K562 (cell line): ENCODE data around the gene ZBTB22. TPM values are rescaled to one million over a fixed set of nuclear protein-coding genes. Genes with fewer than 3 reads are reported as not detected.

ENCODE experiments used
- NRF1 ChIP-seq, 2 experiments: fragments of 450-650 bp; IDR thresholded peaks in 1 of 2; conservative IDR thresholded peaks in 1 of 2; 2 replicates each; pipeline ENCODE4 v1.6.1; 2014; ENCODE audit warnings: mild to moderate bottlenecking in 2 of 2
- PCBP1 ChIP-seq: fragments of 200-400 bp; formaldehyde crosslinking; IDR thresholded peaks from 2 replicates; pipeline ENCODE4 v1.6.1; 2018; ENCODE audit warnings: mild to moderate bottlenecking, low read depth, low read length; ENCODE audit not compliant: poor library complexity, severe bottlenecking
- PHB2 ChIP-seq: fragments of 450-650 bp; IDR thresholded peaks from 2 replicates; pipeline ENCODE4 v1.6.1; 2017; ENCODE audit warnings: low read depth
- SREBF1 ChIP-seq: fragments of 150-350 bp; IDR thresholded peaks from 2 replicates; pipeline ENCODE4 v1.6.1; 2014; ENCODE audit warnings: antibody characterized with exemption, low read depth, low read length, borderline replicate concordance
- TAF7 ChIP-seq: fragments of 450-650 bp; IDR thresholded peaks from 2 replicates; pipeline ENCODE4 v1.6.1; 2016; ENCODE audit warnings: missing genetic modification characterization, missing compliant biosample characterization
- YBX1 ChIP-seq: fragments of 450-650 bp; IDR thresholded peaks from 2 replicates; pipeline ENCODE4 v1.7.1; 2016; ENCODE audit warnings: mild to moderate bottlenecking
- ZBTB11 ChIP-seq, 3 experiments: fragments of 200-800 bp in 1 of 3; fragments of 250-450 bp in 1 of 3; fragments of 450-650 bp in 1 of 3; sonication (Bioruptor Pico) in 1 of 3; sonication (Bioruptor generic) in 1 of 3; formaldehyde crosslinking in 1 of 3; IDR thresholded peaks; 2 replicates each; pipeline versions ENCODE4 v1.6.1 to v1.8.0; 2016 to 2022; ENCODE audit warnings: mild to moderate bottlenecking in 2 of 3, missing genetic modification characterization in 2 of 3, missing compliant biosample characterization in 1 of 3, moderate library complexity in 1 of 3
- ZKSCAN3 ChIP-seq: fragments of 250-450 bp; sonication (Bioruptor Pico); IDR thresholded peaks from 2 replicates; pipeline ENCODE4 v1.4.0; 2020
- polyA plus RNA-seq, 8 experiments: library from polyadenylated mRNA; depleted of rRNA in 4 of 8; stranded (reverse) in 5 of 8; unstranded in 3 of 8; fragments of >200 nt; fragmentation: Nextera tagmentation in 2 of 8; fragmentation: Illumina TruSeq in 1 of 8; extraction: Ambion mirVana in 2 of 8; extraction: Trizol in 1 of 8; gene quantifications; 2 replicates each; pipeline versions ENCODE4 v1.2.1 to v1.2.3, GENCODE V29; 2011 to 2014; ENCODE audit warnings: inconsistent platforms in 1 of 8, missing spikeins in 1 of 8
- total RNA-seq, 7 experiments: library from RNA; depleted of rRNA in 6 of 7; stranded (reverse); fragments of >200 nt in 6 of 7; fragmentation: Illumina TruSeq in 2 of 7; extraction: Trizol in 2 of 7; gene quantifications; 2 replicates each; pipeline versions ENCODE4 v1.2.1 to v1.2.3, GENCODE V29; 2011 to 2021; ENCODE audit warnings: low replicate concordance in 1 of 7
- TF ChIP-seq, protein P1 (sequence below), 2 experiments: fragments of 450-650 bp in 1 of 2; sonication (generic) in 1 of 2; formaldehyde crosslinking in 1 of 2; IDR thresholded peaks; 2 replicates each; pipeline versions ENCODE4 v1.7.1 to v1.9.0; 2016 to 2022; ENCODE audit warnings: inconsistent platforms in 1 of 2, mild to moderate bottlenecking in 1 of 2, missing genetic modification reagents in 1 of 2
- TF ChIP-seq, protein P2 (sequence below): fragments of 250-450 bp; sonication (Bioruptor Pico); IDR thresholded peaks from 2 replicates; pipeline ENCODE4 v1.5.0; 2021; ENCODE audit warnings: mild to moderate bottlenecking, borderline replicate concordance
- TF ChIP-seq, protein P3 (sequence below): fragments of 250-450 bp; sonication (Bioruptor Pico); IDR thresholded peaks from 2 replicates; pipeline ENCODE4 v1.8.0; 2022; ENCODE audit warnings: inconsistent platforms

Gene ZBTB22
- total and polyA plus RNA-seq, 9 of the 15 experiments (the other 6 are each of a cell fraction or from before 2014, with no cell fraction given) = 0.21 to 11.9 (median 7.1) TPM

DNA sequence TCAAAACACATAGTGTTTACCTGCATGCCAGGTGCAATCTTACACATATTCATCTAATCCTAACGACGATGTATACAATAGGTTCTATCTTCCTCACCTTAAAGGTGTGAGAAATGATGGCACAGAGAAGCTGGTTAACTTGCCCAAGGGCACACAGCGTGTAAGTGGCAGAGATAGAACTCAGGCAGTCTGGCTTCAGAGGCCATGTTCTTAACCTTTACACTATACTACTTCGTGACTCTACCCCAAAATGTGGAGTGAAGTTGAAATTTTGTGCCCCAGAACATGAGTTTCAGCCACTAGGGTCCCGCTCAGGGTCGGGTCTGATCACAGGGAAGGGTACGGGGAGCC is 46.5 kb downstream of the ZBTB22 start (continued):
- TF ChIP-seq, protein P1, sequence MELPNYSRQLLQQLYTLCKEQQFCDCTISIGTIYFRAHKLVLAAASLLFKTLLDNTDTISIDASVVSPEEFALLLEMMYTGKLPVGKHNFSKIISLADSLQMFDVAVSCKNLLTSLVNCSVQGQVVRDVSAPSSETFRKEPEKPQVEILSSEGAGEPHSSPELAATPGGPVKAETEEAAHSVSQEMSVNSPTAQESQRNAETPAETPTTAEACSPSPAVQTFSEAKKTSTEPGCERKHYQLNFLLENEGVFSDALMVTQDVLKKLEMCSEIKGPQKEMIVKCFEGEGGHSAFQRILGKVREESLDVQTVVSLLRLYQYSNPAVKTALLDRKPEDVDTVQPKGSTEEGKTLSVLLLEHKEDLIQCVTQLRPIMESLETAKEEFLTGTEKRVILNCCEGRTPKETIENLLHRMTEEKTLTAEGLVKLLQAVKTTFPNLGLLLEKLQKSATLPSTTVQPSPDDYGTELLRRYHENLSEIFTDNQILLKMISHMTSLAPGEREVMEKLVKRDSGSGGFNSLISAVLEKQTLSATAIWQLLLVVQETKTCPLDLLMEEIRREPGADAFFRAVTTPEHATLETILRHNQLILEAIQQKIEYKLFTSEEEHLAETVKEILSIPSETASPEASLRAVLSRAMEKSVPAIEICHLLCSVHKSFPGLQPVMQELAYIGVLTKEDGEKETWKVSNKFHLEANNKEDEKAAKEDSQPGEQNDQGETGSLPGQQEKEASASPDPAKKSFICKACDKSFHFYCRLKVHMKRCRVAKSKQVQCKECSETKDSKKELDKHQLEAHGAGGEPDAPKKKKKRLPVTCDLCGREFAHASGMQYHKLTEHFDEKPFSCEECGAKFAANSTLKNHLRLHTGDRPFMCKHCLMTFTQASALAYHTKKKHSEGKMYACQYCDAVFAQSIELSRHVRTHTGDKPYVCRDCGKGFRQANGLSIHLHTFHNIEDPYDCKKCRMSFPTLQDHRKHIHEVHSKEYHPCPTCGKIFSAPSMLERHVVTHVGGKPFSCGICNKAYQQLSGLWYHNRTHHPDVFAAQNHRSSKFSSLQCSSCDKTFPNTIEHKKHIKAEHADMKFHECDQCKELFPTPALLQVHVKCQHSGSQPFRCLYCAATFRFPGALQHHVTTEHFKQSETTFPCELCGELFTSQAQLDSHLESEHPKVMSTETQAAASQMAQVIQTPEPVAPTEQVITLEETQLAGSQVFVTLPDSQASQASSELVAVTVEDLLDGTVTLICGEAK (IDR thresholded peaks at IDR 0.05) = no peak
- TF ChIP-seq, protein P1 (CRISPR knock-in tag; IDR thresholded peaks at IDR 0.05) = no peak
- TF ChIP-seq ZBTB11 (CRISPR knock-in tag; IDR thresholded peaks at IDR 0.05) = no peak
- TF ChIP-seq ZKSCAN3 (CRISPR knock-in tag) = no peak
- TF ChIP-seq, protein P2, sequence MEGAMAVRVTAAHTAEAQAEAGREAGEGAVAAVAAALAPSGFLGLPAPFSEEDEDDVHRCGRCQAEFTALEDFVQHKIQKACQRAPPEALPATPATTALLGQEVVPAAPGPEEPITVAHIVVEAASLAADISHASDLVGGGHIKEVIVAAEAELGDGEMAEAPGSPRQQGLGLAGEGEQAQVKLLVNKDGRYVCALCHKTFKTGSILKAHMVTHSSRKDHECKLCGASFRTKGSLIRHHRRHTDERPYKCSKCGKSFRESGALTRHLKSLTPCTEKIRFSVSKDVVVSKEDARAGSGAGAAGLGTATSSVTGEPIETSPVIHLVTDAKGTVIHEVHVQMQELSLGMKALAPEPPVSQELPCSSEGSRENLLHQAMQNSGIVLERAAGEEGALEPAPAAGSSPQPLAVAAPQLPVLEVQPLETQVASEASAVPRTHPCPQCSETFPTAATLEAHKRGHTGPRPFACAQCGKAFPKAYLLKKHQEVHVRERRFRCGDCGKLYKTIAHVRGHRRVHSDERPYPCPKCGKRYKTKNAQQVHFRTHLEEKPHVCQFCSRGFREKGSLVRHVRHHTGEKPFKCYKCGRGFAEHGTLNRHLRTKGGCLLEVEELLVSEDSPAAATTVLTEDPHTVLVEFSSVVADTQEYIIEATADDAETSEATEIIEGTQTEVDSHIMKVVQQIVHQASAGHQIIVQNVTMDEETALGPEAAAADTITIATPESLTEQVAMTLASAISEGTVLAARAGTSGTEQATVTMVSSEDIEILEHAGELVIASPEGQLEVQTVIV = no peak
- TF ChIP-seq PHB2 = no peak
- TF ChIP-seq PCBP1 = no peak
- no peak for TF ChIP-seq YBX1
- TF ChIP-seq TAF7 (tag) = no peak
- TF ChIP-seq, protein P3, sequence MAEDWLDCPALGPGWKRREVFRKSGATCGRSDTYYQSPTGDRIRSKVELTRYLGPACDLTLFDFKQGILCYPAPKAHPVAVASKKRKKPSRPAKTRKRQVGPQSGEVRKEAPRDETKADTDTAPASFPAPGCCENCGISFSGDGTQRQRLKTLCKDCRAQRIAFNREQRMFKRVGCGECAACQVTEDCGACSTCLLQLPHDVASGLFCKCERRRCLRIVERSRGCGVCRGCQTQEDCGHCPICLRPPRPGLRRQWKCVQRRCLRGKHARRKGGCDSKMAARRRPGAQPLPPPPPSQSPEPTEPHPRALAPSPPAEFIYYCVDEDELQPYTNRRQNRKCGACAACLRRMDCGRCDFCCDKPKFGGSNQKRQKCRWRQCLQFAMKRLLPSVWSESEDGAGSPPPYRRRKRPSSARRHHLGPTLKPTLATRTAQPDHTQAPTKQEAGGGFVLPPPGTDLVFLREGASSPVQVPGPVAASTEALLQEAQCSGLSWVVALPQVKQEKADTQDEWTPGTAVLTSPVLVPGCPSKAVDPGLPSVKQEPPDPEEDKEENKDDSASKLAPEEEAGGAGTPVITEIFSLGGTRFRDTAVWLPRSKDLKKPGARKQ = no peak
- no peak for TF ChIP-seq SREBF1
- no peak for TF ChIP-seq NRF1 (conservative IDR thresholded peaks at IDR 0.05 in 1 of 2, IDR thresholded peaks at IDR 0.05 in 1 of 2)
